GM03348 (cell line): ENCODE results near the gene CD84.
"Not testable (repeated sequence)": the region's sequence is repeated elsewhere in the genome, so short reads cannot be mapped to it uniquely, and the experiment has no call there.

Experiments
- DNase-seq: peaks from one replicate; pipeline ENCODE4 v3.0.0; 2012; ENCODE audit warnings: low spot score

The CD84 gene

DNA sequence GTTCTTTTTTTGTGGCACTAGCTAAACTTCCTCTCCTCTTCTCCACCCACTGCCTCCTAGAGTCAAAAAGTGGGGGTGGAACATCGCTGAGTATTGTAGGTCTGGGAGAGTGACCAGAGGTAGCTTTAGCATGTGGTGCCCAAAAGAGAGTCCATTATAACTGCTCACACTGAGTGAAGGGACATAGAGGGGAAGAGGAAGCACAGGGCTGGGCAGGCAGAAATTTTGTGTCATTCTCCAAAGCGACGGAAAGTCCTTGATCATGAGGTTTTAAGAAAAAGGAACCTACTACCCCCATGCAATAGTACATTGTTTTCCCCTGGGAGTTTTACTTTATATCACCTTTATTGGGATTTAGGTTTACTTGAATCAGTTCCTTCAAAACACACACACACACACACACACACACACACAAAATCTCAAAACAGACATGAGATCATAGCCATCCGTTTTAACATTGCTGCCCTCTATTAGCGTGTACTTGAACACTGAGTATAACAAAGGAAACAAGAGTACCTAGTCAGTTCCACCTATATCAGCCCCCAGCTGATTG is 4.1 kb downstream of the CD84 start:
- DNase-seq = no peak

DNA sequence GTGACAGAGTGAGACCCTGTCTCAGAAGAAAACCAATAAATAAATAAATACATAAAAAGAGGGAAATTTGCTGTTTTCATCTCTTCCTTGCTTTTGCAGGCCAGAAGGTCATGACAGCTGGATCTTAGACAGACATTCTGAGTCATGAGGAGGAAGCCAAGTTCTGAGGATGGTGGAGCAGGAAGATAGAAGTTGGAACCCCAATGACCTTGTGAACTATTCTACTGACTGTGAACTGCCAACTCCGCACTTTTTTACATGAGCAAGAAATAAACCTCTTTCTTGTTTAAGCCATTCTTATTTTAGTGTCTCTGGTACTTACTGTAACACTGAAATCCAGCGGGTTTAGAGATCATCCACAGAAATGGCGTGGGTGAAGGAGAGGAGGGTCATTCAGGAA is 8.5 kb downstream of the CD84 start:
- no peak for DNase-seq

DNA sequence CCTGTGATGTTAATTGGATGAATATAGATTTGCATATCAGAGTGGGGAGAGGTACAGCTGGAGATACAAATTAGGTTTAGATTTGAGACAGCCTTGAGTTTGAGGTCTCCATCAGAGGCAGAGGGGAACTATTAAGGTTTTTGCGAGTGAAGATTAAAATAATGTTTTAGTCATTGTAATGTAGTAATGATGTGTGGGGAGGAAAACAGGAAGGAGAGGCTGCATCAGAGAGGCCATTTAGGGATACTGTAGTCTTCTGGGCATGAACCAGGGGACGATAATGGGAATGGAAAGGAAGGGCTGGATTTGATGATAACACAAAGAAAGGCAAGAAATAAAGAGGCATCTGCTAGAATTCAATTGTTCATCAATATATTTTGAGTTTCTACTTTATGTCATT is 9.5 kb downstream of the CD84 start:
- no peak for DNase-seq

DNA sequence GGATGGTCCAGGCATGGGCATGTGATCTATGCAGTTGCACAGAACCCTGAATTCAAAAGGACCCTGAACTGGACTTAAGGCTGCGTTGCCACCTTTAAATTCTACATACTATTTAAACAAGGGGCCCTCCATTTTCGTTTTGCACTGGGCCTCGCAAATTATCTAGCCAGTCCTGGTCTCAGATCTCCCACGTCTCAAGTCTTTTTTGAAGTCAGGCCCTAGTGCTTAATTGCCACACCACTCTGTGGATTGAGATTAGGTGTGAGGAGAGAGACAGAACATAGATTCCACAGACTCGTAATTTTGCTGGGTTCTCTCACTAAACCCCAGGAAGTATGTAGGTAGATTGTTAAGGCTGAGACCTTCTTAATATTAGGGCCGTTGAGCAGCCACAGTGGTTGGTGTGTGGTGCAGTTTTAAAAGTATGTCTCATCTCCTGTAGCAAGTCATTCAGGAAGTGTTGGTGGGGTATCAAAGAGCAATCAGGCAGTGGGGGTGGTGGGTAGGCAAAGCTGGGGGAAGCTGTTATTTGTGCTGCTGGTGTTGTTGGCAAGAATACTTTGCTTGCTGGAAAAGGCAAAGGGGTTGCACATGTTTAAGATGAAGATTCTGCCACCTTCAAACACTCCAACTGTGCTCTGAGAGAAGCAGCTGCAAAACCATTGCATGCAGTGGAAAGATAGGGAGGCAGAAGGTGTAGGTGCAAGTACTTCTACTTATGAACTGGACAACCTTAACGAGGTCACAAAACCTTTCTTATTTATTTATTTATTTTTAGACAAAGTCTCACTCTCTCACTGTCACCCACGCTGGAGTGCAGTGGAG is 11.2 kb downstream of the CD84 start:
- no peak for DNase-seq

DNA sequence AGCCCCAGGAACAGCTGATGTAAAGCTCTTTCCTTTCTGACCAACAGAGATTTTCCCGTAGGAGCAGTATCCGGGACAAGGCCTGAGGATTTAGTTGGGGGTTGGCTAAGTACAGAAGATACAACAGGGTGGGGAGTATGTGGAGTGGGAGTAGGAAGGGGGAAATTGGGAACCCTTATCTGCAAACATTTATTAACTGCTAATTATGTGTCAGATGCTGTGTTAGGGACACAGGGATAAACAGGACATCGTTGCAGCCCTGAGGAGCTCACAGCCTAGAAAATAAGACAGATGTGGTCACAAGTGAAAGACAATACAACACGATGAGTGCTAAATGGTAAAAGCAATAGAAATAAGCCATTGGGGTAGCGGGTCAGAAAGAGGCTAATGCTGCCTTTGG is 12.0 kb downstream of the CD84 start:
- DNase-seq = no peak

DNA sequence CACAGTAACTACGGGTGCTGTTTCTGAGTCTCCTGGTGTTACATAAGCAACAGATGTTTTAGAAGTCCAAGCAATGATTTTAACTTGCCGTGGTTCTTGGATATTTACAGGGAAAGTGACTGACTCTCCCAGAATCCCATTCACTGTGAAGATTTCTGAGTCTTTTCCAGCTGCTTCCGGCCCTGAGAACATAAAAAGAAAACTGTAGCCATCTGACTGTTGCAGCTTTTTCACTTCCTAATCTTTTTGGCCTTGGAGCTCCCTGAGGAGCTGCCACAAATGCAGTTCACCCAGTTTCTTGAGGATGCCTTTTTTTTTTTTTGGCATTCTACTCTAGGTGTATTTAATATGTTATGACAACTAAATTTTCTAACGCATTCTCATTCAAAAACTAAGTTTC is 13.7 kb downstream of the CD84 start:
- DNase-seq = no peak

DNA sequence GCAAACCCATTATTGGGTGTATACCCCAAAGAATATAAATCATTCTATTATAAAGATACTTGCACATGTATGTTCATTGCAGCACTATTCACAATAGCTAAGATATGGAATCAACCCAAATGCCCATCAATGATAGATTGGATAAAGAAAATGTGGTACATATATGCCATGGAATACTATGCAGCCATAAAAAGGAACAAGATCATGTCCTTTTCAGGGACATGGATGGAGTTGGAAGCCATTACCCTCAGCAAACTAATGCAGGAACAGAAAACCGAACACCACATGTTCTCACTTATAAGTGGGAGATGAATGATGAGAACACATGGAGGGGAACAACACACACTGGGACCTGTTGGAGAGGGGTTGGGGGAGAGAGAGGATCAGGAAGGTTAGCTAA is 16.1 kb downstream of the CD84 start:
- DNase-seq = not testable (repeated sequence)

DNA sequence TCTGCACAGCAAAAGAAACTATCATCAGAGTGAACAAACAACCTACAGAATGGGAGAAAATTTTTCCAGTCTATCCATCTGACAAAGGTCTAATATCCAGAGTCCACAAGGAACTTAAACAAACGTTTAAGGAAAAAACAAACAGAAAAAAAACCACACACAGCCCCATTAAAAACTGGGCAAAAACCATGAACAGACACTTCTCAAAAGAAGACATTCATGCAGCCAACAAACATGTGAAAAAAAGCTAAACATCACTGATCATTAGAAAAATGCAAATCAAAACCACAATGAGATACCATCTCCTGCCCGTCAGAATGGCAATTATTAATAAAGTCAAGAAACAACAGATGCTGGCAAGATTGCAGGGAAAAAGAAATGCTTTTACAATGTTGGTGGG is 16.6 kb downstream of the CD84 start:
- DNase-seq = not testable (repeated sequence)

DNA sequence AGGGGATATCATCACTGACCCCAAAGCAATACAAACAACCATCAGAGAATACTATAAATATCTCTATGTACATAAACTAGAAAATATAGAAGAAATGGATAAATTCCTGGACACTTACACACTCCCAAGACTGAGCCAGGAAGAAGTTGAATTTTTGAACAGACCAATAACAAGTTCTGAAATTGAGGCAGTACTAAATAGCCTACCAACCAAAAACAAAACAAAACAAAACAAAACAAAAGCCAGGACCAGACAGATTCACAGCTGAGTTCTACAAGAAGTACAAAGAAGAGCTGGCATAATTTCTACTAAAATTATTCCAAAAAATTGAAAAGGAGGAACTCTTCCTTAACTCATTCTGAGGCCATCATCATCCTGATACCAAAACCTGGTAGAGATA is 18.5 kb downstream of the CD84 start:
- DNase-seq = no peak

DNA sequence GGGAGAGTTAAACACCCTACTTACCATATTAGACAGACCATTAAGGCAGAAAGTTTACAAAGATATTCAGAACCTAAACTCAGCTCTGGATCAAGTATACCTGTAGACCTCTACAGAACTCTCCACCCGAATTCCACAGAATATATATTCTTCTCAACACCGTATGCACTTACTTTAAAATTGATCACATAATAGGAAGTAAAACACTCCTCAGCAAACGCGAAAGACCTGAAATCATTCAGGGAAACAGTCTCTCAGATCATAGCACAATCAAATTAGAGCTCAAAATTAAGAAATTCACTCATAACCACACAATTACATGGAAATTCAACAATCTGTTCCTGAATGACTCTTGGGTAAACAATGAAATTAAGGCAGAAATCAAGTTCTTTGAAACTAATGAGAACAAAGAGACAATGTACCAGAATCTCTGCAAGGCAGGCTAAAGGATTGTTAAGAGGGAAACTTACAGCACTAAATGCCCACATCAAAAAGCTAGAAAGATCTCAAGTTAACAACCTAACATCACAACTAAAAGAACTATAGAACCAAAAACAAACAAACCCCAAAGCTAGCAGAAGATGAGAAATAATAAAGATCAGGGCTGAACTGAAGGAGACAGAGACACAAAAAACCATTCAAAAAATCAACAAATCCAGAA is 19.1 kb downstream of the CD84 start:
- no peak for DNase-seq

DNA sequence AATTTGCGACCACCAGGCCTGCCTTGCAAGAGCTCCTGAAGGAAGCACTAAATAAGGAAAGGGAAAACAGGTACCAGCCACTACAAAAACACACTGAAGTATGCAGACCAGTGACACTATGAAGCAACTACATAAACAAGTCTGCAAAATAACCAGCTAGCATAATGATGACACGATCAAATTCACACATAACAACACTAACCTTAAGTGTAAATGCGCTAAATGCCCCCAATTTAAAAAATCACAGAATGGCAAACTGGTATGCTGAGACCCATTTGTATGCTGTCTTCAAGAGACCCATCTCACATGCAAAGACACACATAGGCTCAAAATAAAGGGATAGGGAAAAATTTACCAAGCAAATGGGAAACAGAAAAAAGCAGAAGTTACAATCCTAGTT is 19.9 kb downstream of the CD84 start:
- not testable (repeated sequence) for DNase-seq

DNA sequence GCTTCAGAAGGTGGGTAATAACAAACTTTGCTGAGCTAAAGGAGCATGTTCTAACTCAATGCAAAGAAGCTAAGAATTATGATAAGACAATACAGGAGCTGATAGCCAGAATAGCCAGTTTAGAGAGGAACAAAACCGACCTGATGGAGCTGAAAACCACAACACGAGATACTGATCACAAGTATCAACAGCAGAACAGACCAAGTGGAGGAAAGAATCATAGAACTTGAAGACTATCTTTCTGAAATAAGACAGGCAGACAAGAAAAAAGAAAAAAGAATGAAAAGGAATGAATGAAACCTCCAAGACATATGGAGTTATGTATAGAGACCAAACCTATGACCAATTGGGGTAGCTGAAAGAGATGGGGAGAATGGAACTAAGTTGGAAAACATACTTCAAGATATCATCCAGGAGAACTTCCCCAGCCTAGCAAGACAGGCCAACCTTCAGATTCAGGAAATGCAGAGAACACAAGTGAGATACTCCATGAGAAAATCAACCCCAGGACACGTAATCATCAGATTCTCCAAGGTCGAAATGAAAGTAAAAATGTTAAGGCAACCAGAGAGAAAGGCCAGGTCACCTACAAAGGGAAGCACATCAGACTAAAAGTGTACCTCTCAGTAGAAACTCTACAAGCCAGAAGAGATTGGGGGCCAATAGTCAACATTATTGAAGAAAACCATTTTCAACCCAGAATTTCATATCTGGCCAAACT is 20.5 kb downstream of the CD84 start:
- no peak for DNase-seq

DNA sequence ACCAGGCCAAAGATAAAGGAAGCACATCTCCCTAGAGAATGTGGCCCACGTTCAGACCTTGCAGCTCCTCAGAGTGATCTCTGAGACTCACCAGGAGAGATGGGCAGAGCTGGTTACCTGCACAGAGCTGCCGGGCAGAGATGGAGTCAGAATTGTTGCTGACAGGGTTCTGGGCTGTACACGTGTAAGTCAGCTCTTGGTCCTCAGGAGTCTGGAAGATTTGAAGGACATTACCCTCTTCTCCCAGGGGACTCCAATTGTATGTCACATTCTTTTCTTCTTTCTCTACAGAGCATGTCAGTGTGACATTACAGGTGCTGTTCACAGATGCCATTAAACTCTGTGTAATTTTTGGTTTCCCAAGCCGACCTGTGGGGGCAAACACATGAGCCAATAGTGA is 25.5 kb downstream of the CD84 start:
- DNase-seq = no peak

DNA sequence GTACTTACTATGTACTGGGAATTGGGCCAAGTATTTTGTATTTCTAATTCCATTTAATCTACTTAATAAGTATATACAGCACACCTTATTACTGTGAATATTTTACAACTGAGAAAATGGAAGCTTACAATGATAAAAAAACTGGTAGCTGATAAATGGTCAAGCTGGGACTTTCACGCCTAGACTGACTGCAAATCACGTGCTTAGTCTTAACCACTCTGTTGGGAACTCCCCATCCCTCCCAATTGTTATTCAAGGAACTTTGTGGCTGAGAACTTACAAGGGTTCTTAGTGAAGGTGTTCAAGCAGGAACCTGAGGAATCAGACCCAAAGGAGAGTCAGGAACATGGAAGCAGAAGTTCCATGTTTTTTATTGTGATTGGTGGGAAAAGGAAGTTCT is 26.9 kb downstream of the CD84 start:
- DNase-seq = no peak

DNA sequence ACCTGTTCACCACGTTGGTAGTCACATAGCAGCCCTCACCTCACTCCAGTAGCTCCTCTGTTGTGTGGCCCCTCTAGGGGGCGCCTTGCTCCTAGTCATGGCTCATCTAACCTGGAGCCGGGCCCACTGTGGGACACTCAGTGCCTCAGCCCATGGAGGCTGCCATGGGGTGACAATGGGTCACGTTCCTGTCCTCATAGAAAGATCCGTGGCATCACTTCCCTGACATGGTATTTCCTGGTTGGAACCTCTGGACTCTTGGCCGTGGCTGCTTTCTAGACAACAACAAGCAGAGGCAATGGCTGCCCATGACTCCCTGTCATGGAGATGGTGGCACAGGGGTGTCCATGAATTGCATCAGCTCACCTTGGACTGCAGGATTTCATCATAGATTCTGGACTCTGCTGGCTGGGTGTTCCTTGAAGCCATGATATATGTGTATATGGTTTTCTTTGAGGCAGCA is 28.7 kb downstream of the CD84 start:
- no peak for DNase-seq

DNA sequence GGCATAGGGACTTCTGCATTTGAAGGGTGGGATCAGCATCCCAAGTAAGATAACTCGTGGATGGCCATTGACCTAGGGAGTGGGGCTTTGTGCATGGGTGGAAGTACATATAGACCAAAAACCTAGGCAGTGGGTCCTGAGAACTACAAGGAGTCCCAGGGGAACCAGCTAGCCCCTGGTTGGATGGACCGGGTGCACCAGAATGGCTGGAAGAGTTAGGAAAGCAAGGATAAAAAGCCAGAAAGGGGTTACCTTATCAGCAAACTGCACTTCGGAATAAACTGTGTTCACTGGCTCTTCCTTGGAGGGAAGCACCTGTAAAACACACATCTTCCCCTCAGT is 29.7 kb downstream of the CD84 start:
- no peak for DNase-seq

DNA sequence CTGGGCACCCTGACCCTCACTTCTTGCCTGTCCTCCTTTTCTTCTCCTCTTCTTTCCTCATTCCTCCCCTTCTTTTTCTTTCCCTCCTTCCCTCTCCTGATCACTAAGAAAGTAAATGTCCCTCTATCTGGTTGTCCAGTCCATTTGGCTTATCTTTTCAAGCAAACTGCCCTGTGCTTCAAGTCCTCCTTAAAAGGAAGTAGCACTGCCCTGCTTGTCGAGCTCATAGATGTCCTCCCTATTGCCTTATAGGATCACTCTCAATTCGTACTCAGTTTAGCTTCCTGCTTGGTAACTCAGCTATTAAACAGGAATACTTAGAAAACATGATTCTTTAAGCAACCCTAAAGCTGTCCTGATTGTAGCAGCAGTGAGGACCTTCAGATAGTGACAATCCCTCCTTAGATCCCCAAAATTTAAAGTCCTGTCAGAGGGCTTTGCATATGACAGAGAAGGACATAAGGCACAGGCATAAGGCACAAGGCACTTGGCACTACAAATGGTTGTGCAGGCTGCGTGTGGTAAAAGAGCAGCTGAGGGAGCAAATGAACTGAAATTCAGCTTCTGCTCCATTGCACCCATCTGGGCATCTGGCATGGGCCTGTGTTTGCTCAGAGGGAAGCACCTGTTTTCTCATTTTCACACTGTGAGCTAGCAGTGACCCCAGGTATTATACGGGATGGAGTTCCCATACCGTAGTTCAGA is 30.2 kb downstream of the CD84 start:
- DNase-seq = no peak

DNA sequence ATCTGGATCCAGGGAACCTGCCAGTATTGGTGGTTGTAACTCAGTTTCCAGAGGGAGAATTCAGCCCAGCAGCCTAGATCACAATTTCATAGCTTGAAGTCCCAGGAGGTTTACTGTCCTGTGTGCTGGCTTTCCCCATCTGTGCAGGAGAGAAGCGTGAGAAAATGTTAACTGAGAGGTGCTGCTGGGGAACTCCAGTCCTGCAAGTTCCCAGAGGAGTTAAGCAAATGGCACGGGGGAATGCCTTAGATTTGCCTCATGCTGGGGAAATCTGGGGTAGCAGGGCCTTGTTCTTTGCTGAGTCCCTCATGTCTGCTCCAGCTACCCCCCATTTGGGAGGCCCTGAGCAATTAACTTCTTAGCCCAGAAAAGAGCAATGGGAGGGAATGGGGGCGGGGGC is 31.1 kb downstream of the CD84 start:
- DNase-seq = no peak

DNA sequence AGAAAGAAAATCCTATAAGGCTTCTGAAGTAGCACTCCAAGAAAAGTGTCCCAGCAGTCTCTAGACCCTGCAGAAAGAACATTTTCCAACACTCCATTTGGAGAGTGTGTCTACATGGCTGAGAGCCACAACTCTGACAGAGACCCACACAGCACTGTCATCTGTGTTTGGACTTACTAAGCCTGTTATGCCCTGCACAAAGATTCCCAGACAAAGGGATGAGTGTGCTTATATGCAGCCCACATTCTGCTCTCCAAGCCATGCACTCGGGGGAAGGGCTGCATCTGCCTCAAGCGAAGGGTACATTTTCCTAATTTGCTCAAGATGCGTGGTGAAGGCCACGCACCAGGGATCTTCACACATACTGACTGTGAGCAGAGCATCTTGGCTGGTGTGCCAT is 31.9 kb downstream of the CD84 start:
- DNase-seq = no peak

DNA sequence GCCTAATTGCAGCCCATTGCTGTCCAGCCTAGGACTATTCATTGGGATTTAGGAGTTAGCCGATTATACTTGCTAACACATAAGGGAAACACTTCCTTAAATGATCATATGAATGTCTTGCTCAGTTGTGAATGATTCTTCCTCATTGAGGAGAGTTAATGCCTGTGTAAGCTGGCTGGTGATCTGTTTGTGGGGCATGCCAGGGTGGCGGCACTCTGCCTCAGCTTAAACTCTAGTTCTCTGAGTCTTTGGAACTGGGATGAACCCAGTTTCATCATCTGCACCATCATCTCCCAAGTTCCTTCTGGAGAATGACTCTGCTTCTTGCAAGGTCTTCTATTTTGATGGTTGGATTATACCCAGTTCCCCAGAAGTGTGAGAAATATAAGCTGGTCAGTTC is 32.4 kb downstream of the CD84 start:
- DNase-seq = no peak

DNA sequence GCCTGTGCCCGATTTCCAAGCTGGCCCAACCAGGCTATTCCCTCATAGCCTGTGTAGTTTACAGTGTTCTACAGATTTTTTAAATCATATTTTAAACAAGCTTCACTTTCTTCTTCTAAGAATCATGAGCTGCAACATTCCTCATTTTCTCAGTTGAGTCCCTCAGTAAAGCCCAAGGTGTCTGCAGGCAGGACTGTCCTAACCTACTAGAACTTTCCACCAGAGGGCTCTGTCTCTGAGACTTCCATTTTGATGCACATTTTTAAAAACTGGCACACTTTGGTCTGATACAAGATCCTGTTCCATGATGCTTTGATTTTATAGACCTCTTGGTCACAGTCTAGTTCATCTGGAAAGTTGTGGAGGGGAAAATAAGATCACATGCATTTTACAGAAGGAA is 34.6 kb downstream of the CD84 start:
- peak; percentile 38 for DNase-seq

DNA sequence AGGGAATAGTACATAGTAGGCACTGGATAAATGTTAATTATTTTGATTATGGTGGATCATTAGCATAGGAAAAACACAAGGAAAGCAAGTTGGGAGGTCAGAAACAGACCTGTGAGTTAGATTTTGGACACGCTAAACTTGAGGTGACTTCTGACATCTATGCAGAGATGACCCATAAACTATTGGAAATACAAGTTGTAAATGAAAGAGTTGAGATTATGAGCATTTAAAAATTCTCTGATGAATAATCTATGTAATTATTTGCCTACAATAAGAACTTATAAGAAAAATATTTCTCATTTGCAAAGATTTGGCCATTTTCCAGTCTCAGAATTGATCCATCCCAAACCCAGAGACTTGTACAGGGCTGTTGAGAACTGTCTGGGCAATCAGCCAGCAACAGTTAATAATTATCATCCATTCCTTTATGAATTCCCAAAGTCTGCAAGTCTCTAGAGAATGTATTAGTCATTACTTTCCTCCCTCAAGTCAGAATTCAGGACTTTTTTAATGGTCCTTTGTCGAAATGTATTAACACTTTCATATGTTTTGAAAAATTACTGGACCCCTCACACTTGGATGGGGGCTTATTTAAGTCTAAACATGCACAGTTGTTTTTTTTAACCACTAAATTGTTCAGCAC is 36.9 kb downstream of the CD84 start:
- DNase-seq = no peak
